ENCODE measurements around the gene QKI. TPM values are rescaled to one million over a fixed set of nuclear protein-coding genes. Genes with fewer than 3 reads are reported as not detected.
A peak's percentile ranks its signal among the peaks of the same experiment; 100 is the strongest.

Gene QKI
- total and polyA plus RNA-seq, 9 donors = 110 to 256 (median 229) TPM

- Histone ChIP-seq H3K4me3 (ENCODE audit: low read length) (no peak overlapping the region), H3K27ac (ENCODE audit: low read length) (no peak overlapping the region), H3K9me3 (replicated peaks; ENCODE audit: control insufficient read depth, low read depth, low read length) (no peaks in the 10 kb centered on the region), H3K36me3 (ENCODE audit: control insufficient read depth, insufficient read depth, low read length) (peaks cover 5% of the 10 kb centered on the region), H3K4me1 (ENCODE audit: control insufficient read depth, insufficient read depth, low read length) (peaks cover 6% of the 10 kb centered on the region), H3K27me3 (ENCODE audit: control insufficient read depth, insufficient read depth, low read length) (no peaks in the 10 kb centered on the region)
- no CpG with 5 or more reads among the region's 3 CpGs for WGBS (ENCODE audit: insufficient coverage)
- DNase-seq = no peak
These were observed 122.3 kb downstream of the QKI start for GRCh38 chr6:163536770-163537169.

GRCh38 chr6:163538331-163538730 is 123.8 kb downstream of the QKI start:
- DNase-seq = no peak
- WGBS (ENCODE audit: insufficient coverage) = 72% methylated on average over 5 of the region's 5 CpGs
- Histone ChIP-seq H3K4me1 (ENCODE audit: control insufficient read depth, insufficient read depth, low read length) (peaks cover 2% of the 10 kb centered on the region), H3K27me3 (ENCODE audit: control insufficient read depth, insufficient read depth, low read length) (no peaks in the 10 kb centered on the region), H3K27ac (ENCODE audit: low read length) (no peak overlapping the region), H3K4me3 (ENCODE audit: low read length) (no peak overlapping the region), H3K36me3 (ENCODE audit: control insufficient read depth, insufficient read depth, low read length) (peaks cover 5% of the 10 kb centered on the region), H3K9me3 (replicated peaks; ENCODE audit: control insufficient read depth, low read depth, low read length) (no peaks in the 10 kb centered on the region)

DNA sequence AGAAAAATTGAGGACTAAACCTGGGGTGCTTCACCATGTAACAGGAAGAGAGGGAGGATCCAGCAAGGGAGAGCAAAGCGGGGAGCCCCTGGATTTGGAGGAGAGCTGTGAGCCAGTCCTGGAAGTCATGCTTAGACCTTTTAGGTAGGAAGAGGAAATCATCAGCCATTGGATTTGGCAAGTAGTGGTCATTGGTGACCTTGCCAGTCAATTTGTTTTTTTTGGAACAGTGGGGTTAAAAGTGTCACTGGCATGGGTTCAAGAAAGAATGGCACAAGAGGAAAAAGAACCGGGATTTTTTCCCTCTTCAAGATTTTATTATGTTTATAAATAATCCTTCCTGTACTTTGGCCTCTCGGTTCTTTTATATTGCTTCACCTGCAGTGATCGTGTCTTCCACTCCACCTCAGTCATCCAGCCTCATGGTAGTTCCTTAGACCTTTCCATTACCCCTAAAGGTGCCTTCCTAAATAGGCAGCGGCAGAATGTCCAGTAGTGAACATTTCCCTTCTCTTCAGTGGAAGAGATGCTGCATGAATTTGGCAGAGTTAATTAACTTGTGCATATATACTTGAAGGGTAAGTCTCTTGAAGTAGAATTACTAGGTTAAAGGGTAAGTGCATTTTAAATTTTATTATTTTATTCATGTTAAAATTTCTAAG is 124.7 kb downstream of the QKI start:
- no peaks in the 10 kb centered on the region for H3K27me3 ChIP-seq (ENCODE audit: control insufficient read depth, insufficient read depth, low read length)
- WGBS (ENCODE audit: insufficient coverage) = 100% methylated on average over 1 of the region's 5 CpGs
- H3K36me3 ChIP-seq (ENCODE audit: control insufficient read depth, insufficient read depth, low read length) = peaks cover 5% of the 10 kb centered on the region
- no peak for DNase-seq
- peaks cover 2% of the 10 kb centered on the region for H3K4me1 ChIP-seq (ENCODE audit: control insufficient read depth, insufficient read depth, low read length)
- H3K9me3 ChIP-seq (replicated peaks; ENCODE audit: control insufficient read depth, low read depth, low read length) = no peaks in the 10 kb centered on the region
- H3K27ac ChIP-seq (ENCODE audit: low read length) = no peak overlapping the region
- H3K4me3 ChIP-seq (ENCODE audit: low read length) = no peak overlapping the region

GRCh38 chr6:163543321-163543720 is 128.8 kb downstream of the QKI start:
- no CpG with 5 or more reads among the region's 2 CpGs for WGBS (ENCODE audit: insufficient coverage)
- Histone ChIP-seq H3K4me1 (ENCODE audit: control insufficient read depth, insufficient read depth, low read length) (peaks cover under 1% of the 10 kb centered on the region), H3K36me3 (ENCODE audit: control insufficient read depth, insufficient read depth, low read length) (peaks cover 5% of the 10 kb centered on the region), H3K4me3 (ENCODE audit: low read length) (no peak overlapping the region), H3K27ac (ENCODE audit: low read length) (no peak overlapping the region), H3K9me3 (replicated peaks; ENCODE audit: control insufficient read depth, low read depth, low read length) (no peaks in the 10 kb centered on the region), H3K27me3 (ENCODE audit: control insufficient read depth, insufficient read depth, low read length) (no peaks in the 10 kb centered on the region)
- DNase-seq = no peak

DNA sequence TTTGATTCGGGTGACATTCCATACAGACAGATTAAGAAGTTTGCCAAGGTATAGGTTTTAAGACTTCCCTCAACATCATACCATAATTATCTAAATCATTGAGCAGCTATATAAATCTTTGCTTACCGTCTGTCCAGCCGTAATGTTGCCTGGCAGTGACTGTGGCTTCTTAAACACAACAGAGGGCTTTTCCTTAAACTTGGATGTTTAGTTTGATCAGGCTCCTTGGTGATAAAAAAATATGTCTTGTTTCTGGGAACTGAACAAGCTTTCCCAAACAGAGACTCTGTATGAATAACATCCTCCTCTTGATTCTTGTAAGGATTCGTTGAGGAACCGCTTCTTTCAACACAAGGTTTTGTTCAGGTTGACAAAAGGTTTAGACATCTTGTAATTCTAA is 130.9 kb downstream of the QKI start:
- Histone ChIP-seq H3K27ac (ENCODE audit: low read length) (no peak overlapping the region), H3K4me3 (ENCODE audit: low read length) (no peak overlapping the region), H3K36me3 (ENCODE audit: control insufficient read depth, insufficient read depth, low read length) (peaks cover 8% of the 10 kb centered on the region), H3K9me3 (replicated peaks; ENCODE audit: control insufficient read depth, low read depth, low read length) (no peaks in the 10 kb centered on the region), H3K4me1 (ENCODE audit: control insufficient read depth, insufficient read depth, low read length) (no peaks in the 10 kb centered on the region), H3K27me3 (ENCODE audit: control insufficient read depth, insufficient read depth, low read length) (no peaks in the 10 kb centered on the region)
- peak; percentile 20 for DNase-seq
- no CpG with 5 or more reads among the region's 5 CpGs for WGBS (ENCODE audit: insufficient coverage)

GRCh38 chr6:163547287-163547686 is 132.8 kb downstream of the QKI start:
- Histone ChIP-seq H3K27me3 (ENCODE audit: control insufficient read depth, insufficient read depth, low read length) (no peaks in the 10 kb centered on the region), H3K9me3 (replicated peaks; ENCODE audit: control insufficient read depth, low read depth, low read length) (no peaks in the 10 kb centered on the region), H3K27ac (ENCODE audit: low read length) (no peak overlapping the region), H3K36me3 (ENCODE audit: control insufficient read depth, insufficient read depth, low read length) (peaks cover 9% of the 10 kb centered on the region), H3K4me1 (ENCODE audit: control insufficient read depth, insufficient read depth, low read length) (no peaks in the 10 kb centered on the region), H3K4me3 (ENCODE audit: low read length) (no peak overlapping the region)
- WGBS (ENCODE audit: insufficient coverage) = 89% methylated on average over 3 of the region's 3 CpGs
- DNase-seq = no peak

DNA sequence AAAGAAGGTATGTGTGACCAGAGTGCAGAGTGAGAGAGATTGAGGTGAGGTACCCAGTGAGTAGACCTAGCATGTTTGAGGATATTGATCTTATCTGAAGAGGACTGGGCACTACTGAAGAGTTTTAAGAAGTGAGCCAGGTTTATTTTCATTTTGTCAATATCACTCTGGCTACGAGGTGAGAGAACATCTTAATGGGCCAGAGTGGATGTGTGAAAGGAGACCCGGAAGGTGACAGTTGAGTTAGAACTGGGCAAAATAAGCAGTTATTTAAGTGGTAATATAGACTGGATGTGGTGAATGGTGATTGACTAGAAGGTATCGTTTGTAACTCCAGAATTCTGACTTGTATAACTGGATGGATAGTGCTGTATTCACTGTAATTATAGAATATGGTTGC is 134.1 kb downstream of the QKI start:
- 94% methylated on average over 3 of the region's 3 CpGs for WGBS (ENCODE audit: insufficient coverage)
- no peaks in the 10 kb centered on the region for H3K27me3 ChIP-seq (ENCODE audit: control insufficient read depth, insufficient read depth, low read length)
- peaks cover 9% of the 10 kb centered on the region for H3K36me3 ChIP-seq (ENCODE audit: control insufficient read depth, insufficient read depth, low read length)
- no peak overlapping the region for H3K4me3 ChIP-seq (ENCODE audit: low read length)
- no peak overlapping the region for H3K27ac ChIP-seq (ENCODE audit: low read length)
- DNase-seq = no peak
- no peaks in the 10 kb centered on the region for H3K4me1 ChIP-seq (ENCODE audit: control insufficient read depth, insufficient read depth, low read length)
- H3K9me3 ChIP-seq (replicated peaks; ENCODE audit: control insufficient read depth, low read depth, low read length) = no peaks in the 10 kb centered on the region

GRCh38 chr6:163554032-163554431 is 139.5 kb downstream of the QKI start:
- Histone ChIP-seq H3K27ac (ENCODE audit: low read length) (no peak overlapping the region), H3K9me3 (replicated peaks; ENCODE audit: control insufficient read depth, low read depth, low read length) (no peaks in the 10 kb centered on the region), H3K4me3 (ENCODE audit: low read length) (no peak overlapping the region), H3K27me3 (ENCODE audit: control insufficient read depth, insufficient read depth, low read length) (no peaks in the 10 kb centered on the region), H3K4me1 (ENCODE audit: control insufficient read depth, insufficient read depth, low read length) (no peaks in the 10 kb centered on the region), H3K36me3 (ENCODE audit: control insufficient read depth, insufficient read depth, low read length) (peaks cover 20% of the 10 kb centered on the region)
- DNase-seq = no peak
- 88% methylated on average over 1 of the region's 4 CpGs for WGBS (ENCODE audit: insufficient coverage)

DNA sequence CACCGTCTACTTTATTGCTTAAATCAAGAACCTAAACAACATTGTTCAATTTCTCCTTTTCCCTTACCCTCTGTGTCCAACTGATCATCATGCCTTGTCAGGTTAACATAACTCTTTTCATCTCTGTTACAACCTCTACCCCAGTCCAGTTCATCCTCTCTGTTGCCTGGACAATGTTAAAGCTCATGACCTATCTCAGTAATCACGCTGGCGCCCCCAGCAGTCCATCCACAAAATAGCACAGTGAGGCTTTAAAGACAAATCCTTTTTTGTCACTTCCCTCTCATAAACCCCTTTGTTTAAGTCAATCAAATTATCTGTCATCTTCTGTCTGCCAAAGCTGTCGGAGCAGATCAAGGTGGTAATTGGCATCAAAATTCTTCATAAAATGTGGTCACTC is 140.1 kb downstream of the QKI start:
- 67% methylated on average over 3 of the region's 4 CpGs for WGBS (ENCODE audit: insufficient coverage)
- Histone ChIP-seq H3K4me1 (ENCODE audit: control insufficient read depth, insufficient read depth, low read length) (no peaks in the 10 kb centered on the region), H3K27ac (ENCODE audit: low read length) (no peak overlapping the region), H3K4me3 (ENCODE audit: low read length) (no peak overlapping the region), H3K36me3 (ENCODE audit: control insufficient read depth, insufficient read depth, low read length) (peaks cover 21% of the 10 kb centered on the region), H3K9me3 (replicated peaks; ENCODE audit: control insufficient read depth, low read depth, low read length) (no peaks in the 10 kb centered on the region), H3K27me3 (ENCODE audit: control insufficient read depth, insufficient read depth, low read length) (no peaks in the 10 kb centered on the region)
- DNase-seq = no peak

DNA sequence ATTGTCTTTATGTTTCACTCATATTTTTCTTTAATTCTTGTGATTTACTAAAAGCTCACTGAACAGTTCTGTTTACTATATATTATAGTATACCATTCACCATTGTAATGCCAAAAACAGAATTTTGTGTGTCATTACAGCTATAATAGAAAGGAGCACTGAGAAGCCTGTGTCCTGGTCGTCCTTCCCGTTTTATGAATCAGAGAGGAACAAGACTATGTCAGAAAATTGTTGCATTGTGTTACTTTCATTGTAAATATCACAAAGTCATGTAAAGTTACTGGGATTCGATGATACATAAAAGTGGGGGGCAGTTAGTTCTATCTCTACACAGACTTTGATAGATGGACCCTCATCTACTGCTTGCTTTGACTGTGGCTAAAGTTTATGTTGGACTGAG is 145.1 kb downstream of the QKI start:
- Histone ChIP-seq H3K36me3 (ENCODE audit: control insufficient read depth, insufficient read depth, low read length) (peaks cover 26% of the 10 kb centered on the region), H3K27me3 (ENCODE audit: control insufficient read depth, insufficient read depth, low read length) (no peaks in the 10 kb centered on the region), H3K4me3 (ENCODE audit: low read length) (no peak overlapping the region), H3K9me3 (replicated peaks; ENCODE audit: control insufficient read depth, low read depth, low read length) (no peaks in the 10 kb centered on the region), H3K27ac (ENCODE audit: low read length) (no peak overlapping the region), H3K4me1 (ENCODE audit: control insufficient read depth, insufficient read depth, low read length) (peaks cover 2% of the 10 kb centered on the region)
- DNase-seq = no peak
- WGBS (ENCODE audit: insufficient coverage) = no CpG with 5 or more reads among the region's 3 CpGs

GRCh38 chr6:163563318-163563717 is 148.8 kb downstream of the QKI start:
- Histone ChIP-seq H3K9me3 (replicated peaks; ENCODE audit: control insufficient read depth, low read depth, low read length) (no peaks in the 10 kb centered on the region), H3K27me3 (ENCODE audit: control insufficient read depth, insufficient read depth, low read length) (no peaks in the 10 kb centered on the region), H3K36me3 (ENCODE audit: control insufficient read depth, insufficient read depth, low read length) (peaks cover 23% of the 10 kb centered on the region), H3K4me3 (ENCODE audit: low read length) (no peak overlapping the region), H3K27ac (ENCODE audit: low read length) (no peak overlapping the region), H3K4me1 (ENCODE audit: control insufficient read depth, insufficient read depth, low read length) (peaks cover 4% of the 10 kb centered on the region)
- no peak for DNase-seq
- WGBS (ENCODE audit: insufficient coverage) = 77% methylated on average over 4 of the region's 8 CpGs

All from muscle of leg (tissue), 11 donors.